HUDEP-2 (cell line): ENCODE data around the gene ATP6V1B1.

Experiments used
- DNase-seq, 76 experiments: peaks; one replicate each; lab custom pipeline; 2025; ENCODE audit not compliant: unreplicated experiment in 76 of 76; lab: John Stamatoyannopoulos, UW

Gene ATP6V1B1

GRCh38 chr2:70943205-70943871 lies 7.6 kb downstream of the ATP6V1B1 start:
- DNase-seq: no peak

- DNase-seq: no peak
Measured at GRCh38 chr2:70944111-70944690, 8.5 kb downstream of the ATP6V1B1 start.

DNA sequence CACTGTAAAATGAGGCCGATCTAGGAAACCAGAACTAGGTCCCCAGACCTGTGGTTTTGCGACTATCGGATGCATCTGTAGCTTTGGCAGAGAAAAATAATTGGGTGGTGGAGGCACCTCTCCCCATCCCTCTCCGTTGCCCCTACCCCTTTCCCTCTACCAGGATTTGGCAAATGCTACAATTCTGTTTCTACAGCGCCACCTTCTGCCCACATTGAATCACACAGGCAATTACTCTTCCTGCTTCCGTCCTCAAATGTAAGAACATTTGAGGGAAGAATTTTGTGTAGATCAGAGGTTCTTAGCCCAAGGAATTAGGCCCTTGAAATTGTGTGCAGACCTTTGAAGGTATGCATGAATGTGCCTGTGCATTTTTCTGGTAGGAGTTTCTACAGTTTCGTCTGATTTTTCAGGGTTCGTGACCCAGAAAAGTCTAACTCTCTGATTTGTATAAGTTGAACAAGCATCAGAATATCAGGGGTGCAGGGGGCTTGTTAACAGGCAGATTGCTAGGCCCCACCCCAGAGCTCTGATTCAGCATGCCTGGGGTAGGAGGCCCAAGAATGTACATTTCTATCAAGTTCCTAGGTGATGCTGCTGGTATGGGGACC lies 11.2 kb downstream of the ATP6V1B1 start:
- peak in 23 of 76 experiments; percentile 2 to 36 (median 17) for DNase-seq

DNA sequence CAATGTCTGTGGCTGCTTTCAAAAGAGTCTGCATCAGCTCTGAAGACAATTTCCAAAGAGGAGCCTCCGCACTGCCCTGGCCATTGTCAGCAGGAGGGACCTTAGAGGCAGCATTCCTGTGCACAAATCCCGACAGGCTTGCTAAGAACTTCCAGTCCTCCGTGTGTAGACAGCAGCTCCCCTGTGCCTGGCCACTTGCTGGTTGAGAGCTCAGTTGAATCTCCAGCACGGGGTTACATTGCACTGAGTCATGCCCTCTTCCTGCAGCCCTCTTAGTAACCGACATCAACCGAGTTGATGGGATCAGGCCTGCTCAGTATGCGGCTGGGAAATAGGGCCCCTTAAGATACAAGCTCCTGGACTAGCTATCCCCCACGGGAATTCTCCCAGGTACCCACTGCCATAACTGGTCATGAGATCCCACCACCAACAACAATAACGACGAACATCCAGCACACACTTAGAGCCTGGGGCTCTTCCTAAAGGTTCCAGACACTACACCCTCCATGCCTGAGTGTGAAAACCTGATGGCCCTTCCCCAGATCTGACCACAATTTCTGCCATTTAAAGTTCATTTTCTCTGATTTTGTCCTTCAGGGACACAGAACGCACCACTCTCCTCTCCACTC lies 12.0 kb downstream of the ATP6V1B1 start:
- DNase-seq: no peak

DNA sequence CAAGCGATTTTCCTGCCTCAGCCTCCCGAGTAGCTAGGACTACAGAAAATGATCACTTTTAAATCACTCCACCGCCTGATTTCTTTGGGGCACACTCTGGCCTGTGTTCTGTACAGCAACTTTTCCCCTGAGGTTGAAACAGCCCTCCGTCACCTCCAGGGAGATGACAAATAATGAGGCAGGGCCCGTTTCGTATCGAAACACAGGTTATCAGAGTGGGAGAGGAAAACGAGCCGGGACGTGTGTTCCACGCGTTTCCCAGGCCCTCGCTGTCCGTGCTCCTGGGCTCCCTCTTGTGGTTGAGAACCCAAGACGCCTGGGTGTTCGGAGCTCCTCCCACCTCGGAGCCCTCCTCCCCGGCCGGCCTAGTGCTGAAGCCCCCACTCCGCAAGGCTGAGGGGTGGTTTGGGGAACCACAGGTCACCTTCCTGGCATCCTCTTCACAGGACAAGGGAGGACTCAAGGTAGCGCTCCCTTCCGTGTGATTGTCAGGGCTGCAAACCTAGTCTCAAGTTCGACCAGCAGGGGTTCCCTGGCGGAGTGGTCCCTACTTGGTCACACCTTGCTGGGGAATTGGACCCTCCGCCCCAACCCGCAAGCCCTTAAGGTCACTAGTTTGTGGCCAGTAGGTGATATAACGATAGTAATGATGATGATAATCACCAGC lies 12.8 kb downstream of the ATP6V1B1 start:
- DNase-seq: peak in 59 of 76 experiments; percentile 4 to 73 (median 49)

DNA sequence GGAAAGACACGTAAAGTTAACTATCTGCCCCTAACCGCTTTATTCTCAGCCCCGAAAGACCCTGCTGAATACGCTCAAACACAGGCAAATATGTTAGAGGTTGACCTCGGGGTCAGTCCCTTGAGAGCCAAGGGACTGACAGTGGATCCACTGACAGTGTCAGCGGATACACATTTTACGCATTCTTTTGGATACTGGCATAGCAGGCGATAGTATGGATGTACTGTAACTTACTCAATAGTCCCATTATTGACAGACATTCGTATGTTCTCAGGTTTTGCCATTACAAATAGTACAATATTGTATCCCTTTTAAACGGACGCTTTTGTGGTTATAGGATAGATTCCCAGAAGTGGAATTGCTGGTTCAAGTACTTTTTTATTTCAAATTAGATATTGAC lies 13.4 kb downstream of the ATP6V1B1 start:
- DNase-seq: no peak

DNA sequence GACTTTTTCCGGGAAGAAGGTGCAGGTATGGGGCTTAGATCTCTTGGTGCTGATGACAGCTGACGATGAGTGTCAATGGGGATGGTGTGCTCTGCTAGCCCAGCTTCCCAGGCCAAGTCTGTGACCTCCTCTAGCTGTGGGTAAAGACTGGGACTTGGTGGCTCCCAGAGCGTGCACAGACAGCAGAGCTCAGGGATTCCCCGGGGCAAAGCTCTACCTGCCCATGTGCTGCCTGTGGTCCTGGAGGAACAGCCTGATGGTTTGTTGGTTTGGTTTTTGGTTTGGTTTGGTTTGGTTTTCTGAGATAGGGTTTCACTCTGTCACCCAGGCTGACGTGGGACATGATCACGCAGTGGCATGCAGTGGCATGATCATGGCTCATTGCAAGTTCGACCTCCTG lies 19.2 kb downstream of the ATP6V1B1 start:
- no peak for DNase-seq

DNA sequence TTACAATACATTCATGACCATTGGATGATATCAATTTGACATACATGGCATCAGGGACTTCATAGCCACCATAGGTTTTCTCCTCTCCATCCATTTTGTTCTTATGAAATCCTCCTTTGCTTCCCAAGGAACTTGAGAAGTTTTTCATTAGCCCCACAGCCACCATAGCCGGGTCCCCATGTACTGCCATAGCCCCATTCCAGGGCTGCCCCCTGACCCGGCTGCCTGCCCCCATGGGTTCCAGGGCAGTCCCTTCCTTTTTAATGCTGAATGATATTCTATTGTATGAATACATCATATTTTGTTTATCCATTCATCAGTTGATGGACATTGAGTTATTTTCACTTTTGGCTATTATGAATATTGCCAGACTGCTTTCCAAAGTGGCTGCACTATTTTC lies 20.4 kb downstream of the ATP6V1B1 start:
- no peak for DNase-seq

- DNase-seq: no peak
Measured at GRCh38 chr2:70957798-70958197, 22.1 kb downstream of the ATP6V1B1 start.

GRCh38 chr2:70958759-70959158 lies 23.1 kb downstream of the ATP6V1B1 start:
- no peak for DNase-seq

DNA sequence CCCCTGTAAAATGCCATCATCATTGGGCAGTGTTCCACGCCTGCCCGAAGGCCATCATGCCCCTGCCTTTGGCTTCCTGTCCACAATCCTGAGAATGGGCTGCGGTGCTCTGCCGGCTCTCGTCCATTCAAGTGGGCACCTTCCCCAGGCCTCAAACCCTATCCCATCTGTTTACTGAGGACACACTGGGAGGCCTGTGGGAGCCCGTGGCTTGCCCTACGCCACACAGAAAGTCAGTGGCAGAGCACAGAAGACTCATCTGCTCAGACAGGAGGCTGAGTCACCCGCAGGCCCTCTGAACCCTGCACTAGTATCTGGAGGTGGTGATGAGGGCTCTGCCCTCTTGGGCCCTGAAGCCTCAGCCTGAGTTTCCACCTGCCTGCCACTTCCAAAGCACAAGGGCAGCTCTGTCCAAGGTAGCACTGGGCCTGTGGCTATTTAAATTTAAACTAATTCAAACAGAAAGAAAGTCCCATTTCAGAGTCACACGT lies 23.6 kb downstream of the ATP6V1B1 start:
- no peak for DNase-seq

- DNase-seq: no peak
Measured at GRCh38 chr2:70959851-70960832, 24.4 kb downstream of the ATP6V1B1 start.

DNA sequence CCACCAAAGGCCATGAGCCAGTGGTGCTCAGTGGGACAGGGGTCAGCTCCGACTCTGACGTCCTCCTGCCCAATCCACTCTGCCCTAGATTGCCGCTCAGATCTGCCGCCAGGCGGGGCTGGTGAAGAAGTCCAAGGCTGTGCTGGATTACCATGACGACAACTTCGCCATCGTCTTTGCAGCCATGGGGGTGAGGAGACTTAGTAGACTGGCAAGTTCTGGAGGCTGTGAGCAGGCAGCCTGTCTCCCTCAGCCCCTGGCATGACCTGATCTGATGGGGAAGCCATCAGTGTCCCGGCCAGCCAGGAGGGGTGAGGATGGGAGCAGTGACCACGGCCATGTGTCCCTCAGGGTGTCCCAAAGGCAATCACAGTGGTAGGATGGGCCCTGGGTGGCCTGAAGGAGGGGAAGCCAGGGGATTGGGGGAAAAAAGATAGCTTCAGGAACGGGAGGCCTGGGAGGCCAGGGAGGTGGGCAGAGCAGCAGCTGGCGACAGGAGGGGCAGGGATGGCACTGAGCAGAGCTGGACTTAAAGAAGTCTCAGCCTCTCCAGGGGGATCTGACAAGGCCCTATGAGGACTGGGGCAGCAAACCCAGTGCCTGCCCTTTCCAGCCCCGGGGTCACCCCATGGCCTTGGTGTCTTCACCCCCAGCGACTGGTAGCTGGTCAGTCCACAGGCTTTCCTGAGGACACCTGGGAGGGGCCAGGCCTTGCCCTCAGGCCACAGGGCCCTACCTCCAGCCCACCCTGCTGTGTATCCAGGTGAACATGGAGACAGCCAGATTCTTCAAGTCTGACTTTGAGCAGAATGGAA lies 25.3 kb downstream of the ATP6V1B1 start:
- DNase-seq: no peak

GRCh38 chr2:70961648-70961994 lies 25.9 kb downstream of the ATP6V1B1 start:
- DNase-seq: no peak

GRCh38 chr2:70962211-70962884 lies 26.6 kb downstream of the ATP6V1B1 start:
- no peak for DNase-seq

DNA sequence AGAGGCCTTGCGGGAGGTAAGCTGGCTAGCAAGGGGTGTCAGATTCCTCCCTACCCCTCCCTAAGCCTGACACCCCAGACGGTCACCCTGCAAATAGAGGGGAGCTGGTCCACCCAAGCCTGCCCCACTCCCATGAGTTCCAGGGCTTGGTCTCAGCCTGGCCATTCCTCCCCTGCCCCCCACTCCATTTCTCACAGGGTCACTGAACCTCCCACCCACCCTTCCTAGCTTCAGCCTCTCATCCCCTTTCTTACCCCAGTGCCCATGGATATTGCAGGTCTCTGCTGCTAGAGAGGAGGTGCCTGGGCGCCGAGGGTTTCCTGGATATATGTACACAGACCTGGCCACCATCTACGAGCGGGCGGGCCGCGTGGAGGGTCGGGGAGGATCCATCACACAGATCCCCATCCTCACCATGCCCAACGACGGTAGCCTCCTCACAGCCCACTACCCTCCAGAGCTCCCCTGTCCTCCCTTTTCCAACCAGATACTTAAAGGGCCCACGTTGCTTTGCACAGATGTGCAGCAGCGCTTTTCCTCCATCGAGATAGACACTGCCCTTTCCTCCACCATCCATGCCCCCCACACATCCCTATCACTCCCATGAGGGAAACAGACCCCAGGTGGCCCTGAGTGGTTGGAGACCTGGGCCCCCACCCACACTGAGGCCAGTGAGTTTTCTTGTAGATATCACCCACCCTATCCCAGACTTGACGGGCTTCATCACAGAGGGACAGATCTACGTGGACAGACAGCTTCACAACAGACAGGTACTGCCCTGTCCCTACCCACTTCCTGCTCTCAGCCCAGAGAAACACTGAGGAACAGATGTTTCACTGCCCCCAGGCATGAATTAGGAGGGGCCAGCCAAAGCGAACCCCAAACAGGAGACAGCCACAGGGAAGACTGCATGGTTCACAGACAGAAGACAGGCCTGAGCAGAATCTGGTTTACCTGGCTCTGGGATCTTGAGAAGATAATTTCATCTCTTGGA lies 27.5 kb downstream of the ATP6V1B1 start:
- no peak for DNase-seq

DNA sequence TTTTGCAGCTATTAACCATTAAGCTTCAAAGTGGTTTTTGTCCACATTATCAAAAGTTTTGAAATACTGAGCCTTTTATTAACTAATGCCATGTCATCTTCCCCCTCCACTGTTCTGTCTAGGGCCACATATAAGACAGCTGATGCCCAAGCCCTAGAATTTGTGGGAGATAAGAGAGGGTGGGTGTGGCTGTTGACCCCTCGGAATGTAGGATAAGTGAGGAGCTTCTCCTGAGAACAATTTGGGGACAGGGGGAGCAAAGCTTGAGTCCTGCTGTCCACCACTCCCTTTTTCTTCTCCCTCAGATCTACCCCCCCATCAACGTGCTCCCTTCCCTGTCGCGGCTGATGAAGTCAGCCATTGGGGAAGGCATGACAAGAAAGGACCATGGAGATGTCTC lies 28.4 kb downstream of the ATP6V1B1 start:
- DNase-seq: no peak
